Measurements from ENCODE around the gene SLC15A4.
"Not testable (repeated sequence)": the region's sequence is repeated elsewhere in the genome, so short reads cannot be mapped to it uniquely, and the experiment has no call there.

Gene SLC15A4

DNA sequence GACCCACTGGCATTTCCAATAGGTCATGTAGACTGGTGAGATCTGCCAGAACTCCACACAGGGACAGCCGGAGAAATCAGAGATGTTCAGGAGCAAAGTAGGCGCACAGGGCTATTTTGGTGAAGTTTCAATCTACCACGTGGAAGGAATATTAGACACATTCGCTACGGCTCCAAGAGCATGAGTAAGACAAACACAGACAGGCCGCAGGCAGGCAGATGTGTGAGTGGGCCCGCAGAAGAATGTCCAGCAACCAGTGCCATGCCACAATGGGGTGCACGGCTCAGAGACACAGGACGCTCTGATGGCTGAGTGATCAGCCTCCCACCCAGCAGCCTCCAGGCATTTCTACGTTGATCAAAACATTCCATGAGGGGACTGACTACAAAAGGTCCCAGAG is 10.4 kb downstream of the SLC15A4 start:
- DNase-seq: no peak

DNA sequence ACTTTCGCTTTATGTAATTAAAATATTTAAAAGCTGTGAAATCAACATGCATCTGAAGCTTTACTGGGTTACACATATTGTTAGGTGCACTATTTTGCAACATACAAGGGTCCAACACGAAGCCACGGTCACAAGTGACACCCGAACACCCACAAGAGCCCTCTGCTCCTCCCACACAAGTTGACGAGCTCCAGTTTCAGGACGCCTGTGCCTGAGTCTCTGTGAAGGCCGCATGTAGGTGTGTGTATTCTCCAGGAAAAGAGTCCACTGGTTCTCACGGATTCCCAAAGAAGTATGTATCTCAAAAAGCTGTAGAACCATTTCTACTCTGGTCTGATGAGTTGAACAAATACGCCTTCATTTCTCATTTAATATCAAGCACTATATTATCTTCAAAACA is 12.0 kb downstream of the SLC15A4 start:
- no peak for DNase-seq

DNA sequence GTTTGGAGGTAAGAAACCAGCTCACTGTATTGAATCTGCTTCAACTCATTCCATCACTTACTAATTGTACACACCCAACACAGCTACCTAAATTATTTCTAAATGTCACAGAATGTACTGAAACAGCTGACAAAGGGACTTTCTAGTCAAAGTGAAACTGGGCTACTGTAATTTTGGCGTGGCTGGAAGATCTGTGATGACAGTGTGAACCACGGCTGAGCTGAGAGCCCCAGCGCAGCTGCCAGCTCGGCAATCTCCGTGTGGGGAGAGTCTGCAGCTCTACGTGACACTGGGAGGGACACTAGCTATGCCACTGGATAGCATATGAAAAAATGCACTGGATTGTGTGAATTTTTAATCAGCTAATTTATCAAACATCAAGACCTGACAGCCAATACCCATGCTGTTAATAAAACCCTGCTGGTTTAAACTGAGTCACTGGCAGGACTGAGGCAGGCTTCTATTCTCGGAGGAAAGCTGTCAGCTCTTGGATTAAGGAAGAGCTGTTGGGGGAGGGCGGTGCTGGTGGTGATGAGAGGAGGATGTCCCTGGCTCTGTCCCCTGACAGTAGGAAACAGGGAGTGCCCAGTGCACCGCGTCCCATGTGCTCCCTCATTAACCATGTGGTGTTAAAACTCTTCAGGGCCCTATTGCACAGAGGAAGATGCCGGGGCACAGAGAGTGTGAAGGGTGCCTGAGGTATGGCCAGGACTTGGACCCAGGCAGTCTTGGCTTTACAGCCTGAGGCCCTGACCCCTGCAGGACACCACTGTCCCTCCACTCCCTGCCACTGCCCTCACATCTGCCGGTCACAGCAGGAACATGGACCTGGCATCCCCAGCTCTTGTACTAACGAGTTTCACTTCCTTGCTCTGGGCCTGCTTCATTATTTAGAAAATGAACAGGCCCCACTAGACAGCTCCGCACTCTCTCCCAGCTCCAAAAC is 13.3 kb downstream of the SLC15A4 start:
- DNase-seq: no peak

DNA sequence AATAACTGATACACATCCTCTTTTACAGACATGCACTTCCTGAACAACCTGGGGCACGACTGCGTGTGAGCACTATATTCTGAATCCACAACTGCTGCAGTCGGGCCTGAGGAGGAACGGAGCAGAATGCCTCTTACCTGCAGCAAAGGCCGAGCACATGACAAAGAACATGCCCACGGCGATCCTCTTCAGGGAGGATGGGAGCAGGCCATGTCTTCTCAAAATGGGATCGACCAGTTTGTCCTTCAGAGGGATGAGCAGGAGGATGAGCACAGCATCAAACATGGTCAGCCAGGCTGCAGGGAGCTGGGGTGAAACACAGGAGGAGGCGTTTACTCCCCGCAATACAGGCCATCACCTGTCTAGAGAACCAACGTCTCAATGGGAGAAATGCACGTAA is 15.1 kb downstream of the SLC15A4 start:
- no peak for DNase-seq

DNA sequence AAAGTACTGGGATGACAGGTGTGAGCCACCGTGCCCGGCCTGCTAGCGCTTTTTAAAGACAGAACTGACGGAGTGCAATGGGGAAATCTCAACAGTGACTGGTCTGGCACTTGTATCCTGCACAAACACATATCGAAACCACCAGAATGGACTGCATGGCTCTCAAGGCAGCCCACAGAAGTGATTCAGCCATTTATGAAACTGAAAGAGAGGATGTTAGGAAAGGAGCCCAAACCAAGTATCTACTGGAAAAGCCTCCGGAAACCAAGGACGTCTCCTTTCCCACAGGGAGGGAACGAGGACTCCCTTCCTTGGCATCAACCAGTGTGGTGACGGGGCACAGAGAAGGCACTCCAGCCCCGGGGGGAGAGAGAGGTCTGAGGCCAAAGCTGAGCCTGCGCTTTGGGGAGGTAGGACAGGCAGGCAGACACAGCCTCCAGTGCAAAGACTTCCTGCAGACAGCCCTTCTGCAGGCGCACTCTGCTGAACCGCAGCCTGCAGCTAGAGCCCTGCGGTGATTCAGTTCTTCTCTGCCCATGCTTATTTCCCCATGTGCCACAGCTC is 16.5 kb downstream of the SLC15A4 start:
- no peak for DNase-seq

DNA sequence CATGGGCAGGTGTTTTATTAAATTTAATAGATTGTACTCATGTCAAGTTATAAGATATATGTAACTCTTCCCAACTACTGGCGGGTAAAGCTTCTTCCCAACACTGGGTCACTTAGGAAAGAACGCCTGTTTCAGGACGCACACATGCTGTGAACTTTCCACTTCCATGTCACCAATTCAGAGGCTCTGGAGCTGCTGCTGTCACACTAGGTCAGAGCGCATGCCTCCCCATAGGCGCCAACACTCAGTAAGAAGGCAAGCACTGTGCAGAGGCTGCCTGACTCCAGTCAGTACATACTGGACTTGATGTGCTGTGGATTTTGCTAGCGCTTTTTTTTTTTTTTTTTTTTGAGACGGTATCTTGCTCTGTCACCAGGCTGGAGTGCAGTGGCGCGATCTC is 17.2 kb downstream of the SLC15A4 start:
- no peak for DNase-seq

DNA sequence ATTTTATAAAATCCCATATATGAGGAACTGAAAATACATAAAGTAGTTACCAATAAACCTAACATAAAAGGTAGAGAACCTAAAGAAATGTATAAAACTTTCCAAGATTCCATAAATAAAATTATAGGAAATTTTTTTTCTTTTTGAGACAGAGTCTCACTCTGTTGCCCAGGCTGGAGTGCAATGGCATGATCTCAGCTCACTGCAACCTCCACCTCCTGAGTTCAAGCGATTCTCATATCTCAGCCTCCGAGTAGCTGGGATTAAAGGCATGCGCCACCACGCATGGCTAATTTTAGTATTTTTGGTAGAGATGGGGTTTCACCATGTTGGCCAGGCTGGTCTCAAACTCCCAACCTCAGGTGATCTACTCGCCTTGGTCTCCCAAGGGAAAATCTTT is 18.4 kb downstream of the SLC15A4 start:
- not testable (repeated sequence) for DNase-seq

DNA sequence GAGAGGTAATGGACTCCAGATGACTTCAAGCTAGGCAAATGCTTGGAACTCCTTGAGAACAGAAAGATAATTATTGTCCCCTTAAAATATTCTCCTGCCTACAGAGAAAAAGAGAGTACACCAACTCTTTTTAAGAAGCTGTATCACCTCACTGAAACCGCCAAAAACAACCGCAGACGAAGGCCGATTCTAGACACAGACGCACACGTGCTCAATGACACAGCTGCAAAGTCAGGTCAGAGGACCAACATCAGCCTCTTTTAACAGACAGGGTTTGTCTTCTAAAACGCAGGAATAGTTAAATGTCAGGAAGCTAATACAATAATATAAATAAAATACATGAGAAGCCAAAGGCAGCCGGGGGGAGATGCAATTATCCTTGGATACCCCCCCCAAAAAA is 19.0 kb downstream of the SLC15A4 start:
- no peak for DNase-seq

DNA sequence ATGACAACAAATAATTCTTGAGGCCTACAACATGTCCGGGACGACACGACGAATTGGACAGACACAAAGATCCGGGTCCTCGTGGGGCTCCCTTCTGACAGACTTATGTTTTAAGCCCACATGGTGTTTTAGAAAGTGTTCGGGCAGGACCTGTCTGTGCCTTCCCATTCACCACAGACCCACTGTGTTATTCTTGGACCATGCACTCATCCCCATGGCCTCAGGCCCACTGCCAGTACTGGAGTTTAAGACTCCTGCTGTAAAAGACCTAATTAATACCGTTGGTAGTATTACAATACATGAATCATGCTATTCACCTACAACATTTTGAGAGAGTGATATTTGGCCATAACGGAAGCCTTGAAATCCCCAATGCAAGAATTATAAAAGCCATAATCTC is 20.0 kb downstream of the SLC15A4 start:
- DNase-seq: no peak

DNA sequence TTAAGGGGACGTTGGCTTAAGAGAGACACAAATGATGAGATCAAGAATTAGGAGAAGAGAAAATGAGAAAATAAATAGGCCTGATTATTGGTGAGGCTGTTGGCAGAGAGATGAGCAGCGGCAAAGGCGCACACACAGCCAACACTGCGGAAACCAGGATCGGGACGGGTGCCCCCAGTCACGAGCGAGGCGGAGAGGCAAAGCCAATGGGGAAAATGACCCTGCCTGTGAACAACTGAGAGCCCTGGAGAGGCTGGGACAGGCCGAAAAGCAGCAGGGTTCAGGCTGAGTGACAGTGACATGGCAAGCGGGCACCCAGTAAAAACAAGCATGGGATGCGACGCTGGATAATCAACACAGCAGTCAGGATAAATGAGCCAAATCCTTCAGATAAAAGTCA is 21.0 kb downstream of the SLC15A4 start:
- no peak for DNase-seq

DNA sequence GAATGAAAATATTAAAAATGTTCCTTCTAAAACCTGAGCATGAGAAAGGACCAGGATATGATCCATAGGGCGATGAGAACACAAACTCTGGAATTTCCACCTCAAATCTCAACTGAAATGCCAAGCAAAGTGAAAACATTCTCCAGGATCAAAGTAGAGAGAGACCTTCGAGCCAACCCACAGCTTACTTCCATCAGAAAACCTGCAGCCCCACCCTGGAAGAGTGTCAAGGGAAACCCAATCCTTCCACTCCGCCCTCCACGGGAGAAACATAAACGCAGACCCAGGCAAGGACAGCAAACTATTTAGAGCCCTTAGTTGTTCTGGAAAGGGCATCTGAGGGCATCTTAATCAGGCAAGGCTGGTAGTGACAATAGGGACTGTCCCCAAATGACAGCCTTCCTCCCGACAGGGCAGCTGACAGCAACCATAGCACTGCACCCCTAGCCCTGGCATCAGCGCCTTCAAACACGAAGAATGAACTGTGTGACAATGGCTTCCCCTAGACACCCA is 21.8 kb downstream of the SLC15A4 start:
- no peak for DNase-seq

DNA sequence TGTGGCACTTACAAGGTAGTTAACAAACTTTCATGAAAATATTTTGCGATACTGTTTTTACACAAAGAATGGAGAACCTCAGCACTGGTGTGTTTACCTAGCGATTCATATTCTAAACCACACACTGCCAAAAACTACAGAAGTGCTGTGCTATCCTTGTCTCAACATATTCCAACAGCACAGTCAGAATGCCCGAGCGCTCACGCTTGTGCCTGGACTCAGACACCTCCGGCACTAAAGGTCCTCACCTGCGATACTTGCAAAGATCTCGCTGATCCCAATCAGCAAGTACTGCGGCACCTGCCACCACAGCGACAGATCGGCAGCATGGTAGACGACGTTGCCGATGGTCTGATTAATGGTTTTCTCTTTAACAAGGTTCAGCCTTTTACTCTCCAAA is 23.2 kb downstream of the SLC15A4 start:
- no peak for DNase-seq

DNA sequence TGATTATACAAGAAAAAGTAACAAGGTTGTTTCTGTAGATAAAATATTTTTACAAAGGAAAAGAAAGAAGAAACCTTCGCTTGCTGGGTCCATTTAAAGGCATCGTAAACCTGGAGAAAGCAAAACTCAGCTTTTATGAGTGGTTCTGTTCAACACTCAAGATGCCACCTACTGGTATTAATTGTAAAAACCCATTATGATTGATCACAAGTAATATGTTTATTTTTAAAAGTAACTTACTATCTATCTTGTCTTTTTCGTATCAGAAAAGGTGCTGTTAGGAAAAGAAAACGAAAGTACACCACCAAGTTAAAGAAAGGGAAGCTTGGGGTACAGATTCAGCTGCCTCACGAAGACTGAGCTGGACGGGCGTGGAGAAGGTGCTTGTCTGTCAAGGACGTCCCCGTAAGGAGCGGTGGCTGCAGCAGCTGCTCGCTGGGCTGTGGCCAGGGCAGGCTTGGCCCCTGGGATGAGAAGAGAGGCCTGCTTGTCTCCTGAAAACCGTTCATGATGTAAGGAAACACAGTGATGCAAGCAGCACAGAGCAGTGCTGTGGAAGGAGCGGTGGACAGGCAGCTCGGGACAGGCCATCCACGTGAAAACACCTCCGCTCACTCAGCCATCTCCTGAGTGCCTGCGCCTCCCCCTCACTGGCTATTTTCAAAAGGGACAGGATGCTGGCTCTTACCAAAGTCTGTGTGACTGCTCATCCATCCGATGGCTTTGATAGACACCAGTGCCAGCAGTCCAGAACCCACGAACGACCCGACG is 25.0 kb downstream of the SLC15A4 start:
- no peak for DNase-seq

DNA sequence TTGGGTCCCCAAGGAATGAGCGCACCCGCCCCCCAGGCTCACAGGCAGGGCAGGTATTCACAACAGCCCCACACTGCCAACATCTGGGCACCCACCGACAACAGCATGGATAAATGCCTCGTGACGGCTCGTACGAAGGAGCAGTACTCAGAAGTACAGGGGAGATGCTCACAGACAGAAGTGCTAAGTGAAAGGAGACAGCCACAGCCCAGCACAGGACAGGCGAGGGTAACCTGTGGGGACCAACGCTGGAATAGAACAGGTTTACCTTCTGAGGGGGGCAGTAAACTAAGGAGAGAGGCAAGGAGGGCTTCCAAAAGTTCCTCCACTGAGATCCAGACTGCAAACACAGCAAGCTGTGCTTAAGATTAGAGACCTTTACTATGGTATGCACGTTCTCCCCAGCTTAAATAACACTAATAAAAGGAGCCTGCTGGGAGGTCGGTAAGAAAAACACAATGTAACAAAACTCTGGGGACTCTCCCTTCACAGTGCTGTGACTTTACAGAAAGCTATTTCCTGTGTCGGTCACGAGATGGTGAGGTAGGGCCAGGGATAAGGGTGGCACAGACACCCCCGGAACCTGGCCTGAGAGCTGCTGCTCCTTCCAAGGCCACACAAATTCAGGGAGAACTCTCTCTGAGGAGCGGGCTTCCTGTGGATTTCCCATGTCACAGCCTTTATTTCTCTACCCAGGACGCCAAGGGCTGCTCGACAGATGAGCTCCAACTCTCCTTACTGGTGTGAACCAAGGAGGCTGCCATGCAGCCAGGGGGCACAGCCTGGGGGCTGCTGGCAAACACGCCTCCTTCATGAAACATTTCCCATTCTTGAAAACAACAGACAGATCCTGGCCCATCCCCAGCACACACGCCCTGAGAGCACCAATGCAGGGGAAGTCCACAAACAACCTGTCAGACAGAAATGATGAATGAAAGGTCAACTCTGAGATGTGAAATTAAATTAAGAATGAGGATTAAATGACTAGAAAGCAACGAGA is 26.3 kb downstream of the SLC15A4 start:
- no peak for DNase-seq

DNA sequence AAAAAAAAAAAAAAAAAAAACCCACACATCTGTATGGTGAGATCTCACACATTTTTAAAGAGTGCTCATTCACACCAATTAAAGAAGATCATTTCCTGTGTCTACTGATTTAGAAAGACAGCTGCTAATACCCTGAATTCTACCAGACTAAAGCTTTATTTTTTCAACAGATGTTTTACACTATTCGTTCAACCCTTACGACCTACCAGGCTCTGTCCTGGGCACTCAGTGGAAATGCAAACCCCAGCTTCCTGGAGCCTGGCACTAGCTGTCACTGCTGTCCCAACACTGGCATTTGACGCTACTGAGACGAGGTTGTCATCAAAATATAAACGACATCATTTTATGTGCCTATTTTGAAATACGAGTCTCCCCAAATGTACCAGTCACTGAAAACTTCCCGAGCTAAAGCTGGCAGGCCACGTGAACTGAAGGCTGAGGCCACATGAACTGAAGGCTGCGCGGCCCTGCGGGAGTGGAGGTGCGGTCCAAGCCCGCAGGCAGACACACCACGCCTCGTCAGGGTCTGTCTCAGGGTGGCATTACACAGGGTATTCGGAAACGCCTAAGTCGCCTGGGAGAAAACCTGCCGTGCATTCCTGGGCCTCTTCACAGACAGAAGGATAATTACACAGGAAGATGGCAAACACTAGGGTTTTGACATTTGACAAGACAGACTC is 27.2 kb downstream of the SLC15A4 start:
- no peak for DNase-seq

DNA sequence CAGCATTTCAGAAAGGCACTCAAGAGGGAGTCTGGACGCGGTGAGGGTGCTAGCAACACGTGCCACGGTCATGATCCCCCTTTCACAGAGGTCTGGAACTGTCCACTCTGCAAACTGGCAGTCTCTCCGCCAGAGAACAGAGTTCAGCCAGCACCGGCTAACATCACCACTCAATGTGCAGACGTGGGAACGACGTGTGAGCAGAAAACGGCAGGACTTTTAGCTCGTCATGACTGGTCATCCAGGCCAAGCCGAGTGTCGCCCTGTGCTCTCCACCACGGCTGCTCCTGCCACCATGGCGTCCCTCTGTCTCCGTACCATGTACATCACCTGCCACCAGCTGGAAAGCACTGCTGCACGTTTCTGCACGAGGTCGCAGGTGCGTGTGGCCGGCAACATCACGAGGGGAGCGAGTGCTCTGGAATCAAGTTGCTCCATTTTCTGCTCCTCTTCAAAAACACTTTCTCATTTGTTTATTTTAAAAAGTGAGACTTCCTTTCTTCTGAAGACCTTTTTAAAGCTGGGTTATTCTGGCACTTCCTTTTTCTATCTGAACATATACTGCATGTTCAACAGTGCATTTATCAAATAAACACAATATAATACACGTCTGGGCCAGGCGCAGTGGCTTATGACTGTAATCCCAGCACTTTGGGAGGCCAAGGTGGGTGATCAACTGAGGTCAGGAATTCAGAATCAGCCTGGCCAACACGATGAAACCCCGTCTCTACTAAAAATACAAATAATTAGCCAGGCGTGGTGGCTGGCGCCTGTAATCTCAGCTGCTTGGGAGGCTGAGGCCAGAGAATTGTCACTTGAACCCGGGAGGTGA is 28.0 kb downstream of the SLC15A4 start:
- DNase-seq: no peak

DNA sequence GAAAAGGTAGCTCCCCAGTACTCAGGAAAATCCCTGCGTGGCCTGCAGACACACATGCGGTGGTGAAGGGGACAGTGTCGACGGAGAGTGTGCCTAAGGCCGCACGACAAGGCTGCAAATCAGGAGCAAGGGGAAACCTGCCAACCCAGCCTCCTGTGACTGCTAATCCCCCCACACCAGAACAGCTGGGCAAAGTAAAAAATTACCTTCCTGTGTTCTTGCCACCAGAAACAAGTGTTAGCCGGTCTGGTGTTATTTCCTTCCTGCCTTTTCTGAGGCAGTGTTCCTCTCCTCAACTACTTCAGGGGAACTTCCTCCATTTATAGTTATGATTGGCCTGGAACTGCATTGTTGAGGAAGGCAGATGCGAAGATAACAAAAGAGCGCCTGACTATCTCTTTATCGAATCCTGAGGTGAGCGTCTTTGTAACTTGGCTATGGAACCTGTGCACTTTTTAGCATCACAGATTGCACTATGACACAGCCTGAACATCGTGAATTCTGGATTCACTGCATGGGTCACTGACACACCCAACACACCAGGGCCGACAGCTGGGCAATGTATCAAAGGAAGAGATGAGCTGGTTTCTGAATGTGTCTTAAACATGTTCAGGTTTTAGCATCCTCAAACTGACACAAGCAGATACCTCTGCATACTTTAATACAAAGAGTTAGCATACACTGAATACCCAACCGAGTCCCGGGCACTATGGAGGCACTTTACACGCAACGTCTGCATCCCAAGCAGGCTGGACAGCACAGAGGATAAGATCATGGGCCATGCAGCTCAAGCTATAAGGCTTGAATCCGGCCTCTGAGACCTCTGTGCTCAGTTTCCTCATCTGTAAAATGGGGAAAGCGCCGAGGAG is 28.9 kb downstream of the SLC15A4 start:
- DNase-seq: no peak

DNA sequence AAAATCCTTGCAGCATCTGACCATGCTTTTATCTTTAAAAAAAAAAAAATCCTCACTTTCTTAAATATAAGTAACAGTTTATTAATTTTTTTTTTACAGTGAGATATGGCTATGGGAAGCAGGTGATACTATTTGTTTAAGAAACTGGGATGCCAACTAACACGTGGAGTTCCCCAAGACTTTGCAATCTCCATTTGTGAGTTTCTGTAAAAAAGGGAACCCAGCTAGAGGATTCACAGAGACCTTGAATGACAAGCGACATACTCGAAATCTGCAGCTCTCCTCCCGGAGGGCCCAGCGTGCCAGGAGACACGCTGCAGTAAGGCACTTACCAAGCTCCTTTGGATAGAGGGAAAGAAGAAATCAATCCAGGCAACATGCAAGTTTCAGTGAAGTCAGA is 30.1 kb downstream of the SLC15A4 start:
- no peak for DNase-seq

DNA sequence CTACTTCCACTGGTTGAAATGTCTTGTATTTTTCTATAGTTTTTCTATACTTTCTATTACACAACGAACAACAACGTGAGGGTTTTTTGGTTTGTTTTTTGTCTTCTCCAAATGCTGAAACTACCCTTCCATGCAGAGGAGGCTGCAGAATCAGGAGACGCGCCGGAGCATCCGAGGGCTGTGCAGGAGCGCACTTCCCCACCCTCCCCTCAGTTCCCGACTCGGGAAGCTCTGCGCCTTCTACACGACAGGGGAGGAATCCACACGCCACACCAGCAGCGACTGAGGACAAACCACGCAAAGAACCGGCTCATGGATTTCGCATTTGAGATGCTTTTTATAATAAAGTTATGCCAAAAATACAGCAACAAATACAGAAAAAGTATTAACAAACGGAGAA is 30.9 kb downstream of the SLC15A4 start:
- DNase-seq: no peak

DNA sequence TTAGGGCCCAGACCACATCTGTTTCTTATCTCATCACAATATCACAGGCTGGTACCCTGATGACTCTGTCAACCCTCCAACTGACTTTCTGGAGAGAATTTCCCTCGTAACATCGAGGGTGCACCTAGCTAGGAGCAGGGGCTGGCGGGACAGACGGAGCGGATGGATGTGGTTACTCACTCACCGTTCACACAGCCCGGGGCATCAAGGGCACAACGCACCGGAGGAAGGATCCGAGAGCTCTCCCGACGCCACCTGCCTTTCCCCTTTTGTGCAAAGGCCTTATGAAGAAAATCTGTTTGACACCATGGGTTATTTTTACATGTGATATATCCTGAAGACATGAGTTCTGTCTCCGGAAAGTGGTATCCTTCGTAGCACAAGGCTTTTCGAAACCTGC is 31.4 kb downstream of the SLC15A4 start:
- DNase-seq: no peak

All from NCI-H1092 (cell line).